Panc1 (cell line): ENCODE data around the gene CRYBG1.
A peak's percentile ranks its signal among the peaks of the same experiment; 100 is the strongest.

Source experiments
- CTCF ChIP-seq: fragments of 450-650 bp; IDR thresholded peaks from 2 replicates; pipeline ENCODE4 v1.5.1; 2017; ENCODE audit warnings: mild to moderate bottlenecking
- POLR2AphosphoS5 ChIP-seq: IDR thresholded peaks from 2 replicates; pipeline ENCODE4 v1.6.1; 2012; ENCODE audit warnings: mild to moderate bottlenecking, low read depth, low read length, moderate library complexity
- REST ChIP-seq, 2 experiments: IDR thresholded peaks; 2 replicates each; pipeline ENCODE4 v1.6.1; 2011 to 2012; ENCODE audit warnings: low read depth in 2 of 2, control low read depth in 1 of 2, low read length in 1 of 2, mild to moderate bottlenecking in 1 of 2, moderate library complexity in 1 of 2; ENCODE audit not compliant: insufficient read depth in 1 of 2

GRCh38 chr6:106512048-106512967, 151.8 kb downstream of the CRYBG1 start:
- TF ChIP-seq CTCF (peak; percentile 59), POLR2AphosphoS5 (peak; percentile 31; the same call in 1 of the 2 replicates), REST (IDR thresholded peaks at IDR 0.05; ENCODE audit: insufficient read depth in 1 of 2, low read depth in 2 of 2, low read length in 1 of 2) (no peak)
